SK-N-SH (cell line): ENCODE measurements around the gene PRR16. TPM values are rescaled to one million over a fixed set of nuclear protein-coding genes. Genes with fewer than 3 reads are reported as not detected.

Experiments used
- CTCF ChIA-PET: fragments of 300-600, 350-600 bp; formaldehyde crosslinking; extraction: SDS; loops from one replicate; lab custom pipeline; 2021; lab: Yijun Ruan, JAX
- POLR2A ChIA-PET: fragments of 350-600 bp; sonication (Branson Sonifier 250); formaldehyde crosslinking; extraction: SDS; loops from one replicate; lab custom pipeline; 2020; ENCODE audit warnings: antibody characterized with exemption, inconsistent platforms; lab: Yijun Ruan, JAX
- DNase-seq: peaks from one replicate; pipeline ENCODE4 v3.0.0; 2012
- H2AFZ ChIP-seq: fragments of 200-600 bp; sonication (generic); 2 replicates; pipeline ENCODE4 v1.8.1; 2016; ENCODE audit warnings: antibody characterized with exemption, mild to moderate bottlenecking, low read depth
- H3F3A ChIP-seq: fragments of 200-600 bp; sonication (generic); replicated peaks from 2 replicates; pipeline ENCODE3; 2016; ENCODE audit warnings: antibody characterized with exemption, mild to moderate bottlenecking; ENCODE audit not compliant: insufficient read depth
- H3K27ac ChIP-seq, 2 experiments: fragments of 200-500 bp in 1 of 2; fragments of 200-600 bp in 1 of 2; sonication (Bioruptor generic) in 1 of 2; sonication (generic), shearing (Covaris generic) in 1 of 2; 2 replicates each; pipeline versions ENCODE4 v1.5.1 to v1.6.1; 2014 to 2016; ENCODE audit warnings: low read depth in 2 of 2, inconsistent platforms in 1 of 2, low read length in 1 of 2, mild to moderate bottlenecking in 1 of 2, mixed read lengths in 1 of 2
- H3K27me3 ChIP-seq: fragments of 200-600 bp; sonication (generic), shearing (Covaris generic); 2 replicates; pipeline ENCODE4 v1.6.1; 2016; ENCODE audit warnings: mixed run types; ENCODE audit not compliant: insufficient read depth
- H3K36me3 ChIP-seq, 2 experiments: fragments of 200-500 bp in 1 of 2; fragments of 200-600 bp in 1 of 2; sonication (Bioruptor generic) in 1 of 2; sonication (generic) in 1 of 2; replicated peaks in 1 of 2; 2 replicates each; pipeline versions ENCODE3 to v1.5.1; 2014 to 2016; ENCODE audit warnings: low read length in 1 of 2, mild to moderate bottlenecking in 1 of 2; ENCODE audit not compliant: insufficient read depth in 2 of 2, control insufficient read depth in 1 of 2
- H3K4me1 ChIP-seq, 2 experiments: fragments of 200-500 bp in 1 of 2; fragments of 200-600 bp in 1 of 2; sonication (Bioruptor generic) in 1 of 2; sonication (generic), shearing (Covaris generic) in 1 of 2; 2 replicates each; pipeline versions ENCODE4 v1.5.1 to v1.6.1; 2014 to 2016; ENCODE audit warnings: low read depth in 1 of 2, low read length in 1 of 2, mixed run types in 1 of 2; ENCODE audit not compliant: insufficient read depth in 2 of 2, control insufficient read depth in 1 of 2
- H3K4me2 ChIP-seq: fragments of 200-600 bp; sonication (generic), shearing (Covaris generic); 2 replicates; pipeline ENCODE4 v1.6.1; 2017; ENCODE audit warnings: mixed run types
- H3K4me3 ChIP-seq, 2 experiments: fragments of 200-500 bp in 1 of 2; fragments of 200-600 bp in 1 of 2; sonication (Bioruptor generic) in 1 of 2; sonication (generic), shearing (Covaris generic) in 1 of 2; 2 replicates each; pipeline versions ENCODE4 v1.5.1 to v1.8.1; 2014 to 2016; ENCODE audit warnings: low read depth in 2 of 2, inconsistent platforms in 1 of 2, low read length in 1 of 2, mild to moderate bottlenecking in 1 of 2, mixed read lengths in 1 of 2, moderate library complexity in 1 of 2
- H3K79me2 ChIP-seq: fragments of 200-600 bp; sonication (generic); 2 replicates; pipeline ENCODE4 v1.8.1; 2017; ENCODE audit warnings: mild to moderate bottlenecking; ENCODE audit not compliant: insufficient read depth
- H3K9ac ChIP-seq: fragments of 200-600 bp; sonication (generic); 2 replicates; pipeline ENCODE4 v1.6.1; 2017; ENCODE audit warnings: mixed run types
- H3K9me2 ChIP-seq: fragments of 200-600 bp; sonication (generic); 2 replicates; pipeline ENCODE4 v1.6.1; 2017; ENCODE audit warnings: mixed run types
- H3K9me3 ChIP-seq: fragments of 200-600 bp; sonication (generic); 2 replicates; pipeline ENCODE4 v1.6.1; 2017; ENCODE audit warnings: mixed run types, mild to moderate bottlenecking, moderate library complexity
- H4K20me1 ChIP-seq: fragments of 200-600 bp; sonication (generic); 2 replicates; pipeline ENCODE4 v1.6.1; 2017; ENCODE audit warnings: mild to moderate bottlenecking, mixed run types; ENCODE audit not compliant: insufficient read depth
- CHD2 ChIP-seq: fragments of 150-350 bp; IDR thresholded peaks from 2 replicates; pipeline ENCODE4 v1.6.1; 2018; ENCODE audit warnings: low read length; ENCODE audit not compliant: partially characterized antibody
- ELF1 ChIP-seq: IDR thresholded peaks from 2 replicates; pipeline ENCODE4 v1.4.0; 2012
- EP300 ChIP-seq, 2 experiments: IDR thresholded peaks; 2 replicates each; pipeline versions ENCODE4 v1.4.0 to v1.6.1; 2012; ENCODE audit warnings: borderline replicate concordance in 1 of 2, low read depth in 1 of 2, low read length in 1 of 2
- EZH2phosphoT487 ChIP-seq: fragments of 200-600 bp; sonication (generic); IDR thresholded peaks from 2 replicates; pipeline ENCODE4 v1.6.1; 2017; ENCODE audit warnings: low read depth, mixed run types, mild to moderate bottlenecking, antibody characterized with exemption, moderate library complexity, borderline replicate concordance
- FOSL2 ChIP-seq: IDR thresholded peaks from 2 replicates; pipeline ENCODE4 v1.4.0; 2012; ENCODE audit warnings: low read depth, mild to moderate bottlenecking, moderate library complexity, borderline replicate concordance
- FOXJ3 ChIP-seq: sonication (generic); formaldehyde crosslinking; IDR thresholded peaks from 2 replicates; pipeline ENCODE4 v1.5.1; 2020; ENCODE audit warnings: mild to moderate bottlenecking, missing genetic modification reagents
- FOXM1 ChIP-seq: IDR thresholded peaks from 2 replicates; pipeline ENCODE4 v1.4.0; 2012; ENCODE audit warnings: low read depth, mild to moderate bottlenecking
- GABPA ChIP-seq: IDR thresholded peaks from 2 replicates; pipeline ENCODE4 v1.4.0; 2012; ENCODE audit warnings: low read depth, mild to moderate bottlenecking
- GATA2 ChIP-seq: sonication (generic); formaldehyde crosslinking; IDR thresholded peaks from 2 replicates; pipeline ENCODE4 v1.5.0; 2020; ENCODE audit warnings: mild to moderate bottlenecking, missing genetic modification reagents
- IRF3 ChIP-seq: fragments of 150-350 bp; IDR thresholded peaks from 2 replicates; pipeline ENCODE4 v1.6.1; 2016; ENCODE audit warnings: mild to moderate bottlenecking, low read depth, low read length
- JUND ChIP-seq: IDR thresholded peaks from 2 replicates; pipeline ENCODE4 v1.4.0; 2012
- MAX ChIP-seq: IDR thresholded peaks from 2 replicates; pipeline ENCODE4 v1.4.0; 2012; ENCODE audit warnings: low read depth
- MEF2A ChIP-seq: IDR thresholded peaks from 2 replicates; pipeline ENCODE4 v1.4.0; 2012; ENCODE audit warnings: low read depth, borderline replicate concordance
- MXI1 ChIP-seq: IDR thresholded peaks from 2 replicates; pipeline ENCODE4 v1.6.1; 2012; ENCODE audit warnings: mild to moderate bottlenecking, low read depth, low read length, improper control_type of control experiment
- NFIC ChIP-seq: IDR thresholded peaks from 2 replicates; pipeline ENCODE4 v1.4.0; 2012; ENCODE audit warnings: borderline replicate concordance
- NRF1 ChIP-seq: IDR thresholded peaks from 2 replicates; pipeline ENCODE4 v1.6.1; 2012; ENCODE audit warnings: low read depth, mild to moderate bottlenecking, low read length
- PBX3 ChIP-seq: IDR thresholded peaks from 2 replicates; pipeline ENCODE4; 2012
- POLR2AphosphoS5 ChIP-seq: IDR thresholded peaks from 2 replicates; pipeline ENCODE4 v1.6.1; 2012; ENCODE audit warnings: low read depth, low read length
- RAD21 ChIP-seq: IDR thresholded peaks from 2 replicates; pipeline ENCODE4 v1.6.1; 2012; ENCODE audit warnings: mild to moderate bottlenecking, low read length
- RCOR1 ChIP-seq: fragments of 150-350 bp; IDR thresholded peaks from 2 replicates; pipeline ENCODE4 v1.6.1; 2017; ENCODE audit warnings: antibody characterized with exemption, low read length
- RFX5 ChIP-seq: IDR thresholded peaks from 2 replicates; pipeline ENCODE4 v1.6.1; 2012; ENCODE audit warnings: mild to moderate bottlenecking, improper control_type of control experiment, low read length
- RXRA ChIP-seq: IDR thresholded peaks from 2 replicates; pipeline ENCODE4 v1.4.0; 2012; ENCODE audit warnings: low read depth, mild to moderate bottlenecking, borderline replicate concordance
- SIN3A ChIP-seq: IDR thresholded peaks from 2 replicates; pipeline ENCODE4 v1.6.1; 2012; ENCODE audit warnings: low read depth, mild to moderate bottlenecking, low read length, moderate library complexity, borderline replicate concordance
- SMC3 ChIP-seq: IDR thresholded peaks from 2 replicates; pipeline ENCODE4 v1.6.1; 2012; ENCODE audit warnings: low read depth, low read length, improper control_type of control experiment
- TCF12 ChIP-seq: IDR thresholded peaks from 2 replicates; pipeline ENCODE4 v1.4.0; 2012
- TEAD4 ChIP-seq: IDR thresholded peaks from 2 replicates; pipeline ENCODE4 v1.4.0; 2012; ENCODE audit warnings: mild to moderate bottlenecking, borderline replicate concordance; ENCODE audit not compliant: insufficient read depth
- USF1 ChIP-seq: IDR thresholded peaks from 2 replicates; pipeline ENCODE4 v1.4.0; 2012; ENCODE audit warnings: low read depth, borderline replicate concordance
- USF2 ChIP-seq: fragments of 150-350 bp; IDR thresholded peaks from 2 replicates; pipeline ENCODE4 v1.6.1; 2017; ENCODE audit warnings: antibody characterized with exemption, low read length, low read depth, borderline replicate concordance
- YY1 ChIP-seq: IDR thresholded peaks from 2 replicates; pipeline ENCODE4 v1.4.0; 2012; ENCODE audit warnings: low read depth, mild to moderate bottlenecking
- ZBTB33 ChIP-seq: IDR thresholded peaks from 2 replicates; pipeline ENCODE4 v1.4.0; 2012; ENCODE audit warnings: low read depth, borderline replicate concordance
- whole genome bisulfite sequencing: methylation state at CpG from one replicate; pipeline ENCODE4 v1.1.6; 2017; ENCODE audit warnings: low lambda C conversion rate; 5-methylcytosine and 5-hydroxymethylcytosine counted together
- polyA plus RNA-seq, 3 experiments: library from polyadenylated mRNA; depleted of rRNA; stranded (reverse); fragments of >200 nt; gene quantifications; 2 replicates each; pipeline ENCODE4 v1.2.3, GENCODE V29; 2012

The PRR16 gene
- polyA plus RNA-seq, 1 of the 3 experiments (the other 2 are of a cell fraction): 26.7 TPM

- no peak overlapping the region for H3K9ac ChIP-seq
- no peaks in the 10 kb centered on the region for H3K27me3 ChIP-seq
- H2AFZ ChIP-seq: no peak overlapping the region; the same call in 1 of the 2 replicates
- no peaks in the 10 kb centered on the region for H4K20me1 ChIP-seq
- H3K4me2 ChIP-seq: peak overlapping the region; percentile 41; the same call in 1 of the 2 replicates
- H3K79me2 ChIP-seq: no peaks in the 10 kb centered on the region
- POLR2A ChIA-PET: no interaction called here
- H3K27ac ChIP-seq: peak overlapping the region; percentile 28 to 49; a peak in 3 of 4 replicates
- no peaks in the 10 kb centered on the region for H3K36me3 ChIP-seq
- no peak for DNase-seq
- peaks cover 9% of the 10 kb centered on the region for H3F3A ChIP-seq
- 0% methylated on average over 1 of the region's 1 CpG for WGBS
- CTCF ChIA-PET: no interaction called here
- H3K9me3 ChIP-seq: no peaks in the 10 kb centered on the region
- H3K4me3 ChIP-seq: no peak overlapping the region
- no peaks in the 10 kb centered on the region; the same call in 1 of the 2 replicates for H3K9me2 ChIP-seq
- peaks cover 0 to 10% of the 10 kb centered on the region in 2 experiments; a peak in 2 of 4 replicates for H3K4me1 ChIP-seq
- TF ChIP-seq USF2 (no peak), PBX3 (peak; percentile 66), RCOR1 (no peak), ZBTB33 (no peak), EP300 (IDR thresholded peaks at IDR 0.05; ENCODE audit: borderline replicate concordance in 1 of 2, low read depth in 1 of 2, low read length in 1 of 2) (peak in 1 of 2 experiments; percentile 37; a peak in 1 of 4 replicates), RAD21 (no peak), MEF2A (no peak), EZH2phosphoT487 (no peak), MXI1 (no peak), NFIC (peak; percentile 74), USF1 (no peak), FOSL2 (no peak), RFX5 (no peak), NRF1 (no peak), CHD2 (no peak), POLR2AphosphoS5 (peak; percentile 27; the same call in 1 of the 2 replicates), IRF3 (no peak), JUND (no peak), SIN3A (peak; percentile 87), TEAD4 (peak; percentile 77; the same call in 1 of the 2 replicates), FOXJ3 (CRISPR knock-in tag) (no peak), GATA2 (CRISPR knock-in tag) (no peak), MAX (peak; percentile 73), FOXM1 (no peak), ELF1 (no peak), SMC3 (no peak), GABPA (no peak), RXRA (no peak), YY1 (no peak), TCF12 (peak; percentile 65)
These were observed 9.9 kb upstream of the PRR16 start for GRCh38 chr5:120454094-120454798.
